ENCODE results near the gene RRAGC. TPM values are rescaled to one million over a fixed set of nuclear protein-coding genes. Genes with fewer than 3 reads are reported as not detected.

RRAGC gene
- total and polyA plus RNA-seq, 2 donors (not counting 3 experiments of a cell fraction or from before 2014, with no cell fraction given) = 24.1 to 40.1 TPM

DNA sequence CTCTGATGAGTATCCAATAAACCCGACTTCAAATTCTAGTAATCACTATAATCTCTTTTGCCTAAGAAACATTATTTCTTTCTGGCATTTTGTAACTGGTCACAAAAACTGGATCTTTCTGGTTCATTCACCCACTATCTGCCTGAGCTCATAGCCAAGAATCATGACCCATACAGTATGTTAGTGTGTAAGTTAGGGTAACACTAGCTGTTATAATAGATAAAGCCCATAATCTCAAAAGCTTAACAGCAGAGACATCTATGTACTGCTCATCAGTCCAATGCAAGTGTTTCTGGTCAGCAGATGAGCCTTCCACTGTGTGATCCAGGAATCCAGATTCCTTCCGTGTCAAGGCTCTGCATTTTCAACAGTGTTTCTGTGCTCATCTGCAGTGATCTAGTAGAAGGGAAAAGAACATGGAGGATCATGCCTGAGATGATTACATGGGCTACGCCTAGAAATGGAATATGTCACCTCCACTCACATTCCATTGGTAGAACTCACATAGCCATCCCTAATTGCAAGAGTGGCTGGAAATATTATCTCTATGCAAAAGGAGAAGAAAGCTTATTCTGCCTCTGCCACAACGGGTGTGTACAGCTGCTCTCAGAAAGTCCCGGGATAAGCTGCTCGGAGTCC, 27.7 kb downstream of the RRAGC start:
- Histone ChIP-seq H3K9me3 (replicated peaks; ENCODE audit: control insufficient read depth, insufficient read depth, low read length) (no peaks in the 10 kb centered on the region), H3K79me2 (ENCODE audit: control insufficient read depth, insufficient read depth, low read length) (no peaks in the 10 kb centered on the region), H2AFZ (ENCODE audit: low read depth, low read length) (no peak overlapping the region), H3K36me3 (ENCODE audit: control insufficient read depth in 2 of 2, extremely low read depth in 1 of 2, insufficient read depth in 2 of 2, low read length in 2 of 2) (no peaks in the 10 kb centered on the region), H3K9ac (replicated peaks; ENCODE audit: extremely low read depth, insufficient read depth, low read length) (no peak overlapping the region), H4K20me1 (replicated peaks; ENCODE audit: control insufficient read depth, extremely low read depth, insufficient read depth, low read length) (no peaks in the 10 kb centered on the region), H3K27me3 (ENCODE audit: control insufficient read depth in 2 of 2, insufficient read depth in 2 of 2, low read length in 2 of 2) (peaks cover 28 to 32% of the 10 kb centered on the region in 2 experiments), H3K4me1 (ENCODE audit: control insufficient read depth, extremely low read depth, insufficient read depth, low read length) (no peaks in the 10 kb centered on the region), H3K4me3 (replicated peaks in 1 of 3; ENCODE audit: insufficient read depth in 1 of 3, low read depth in 1 of 3, low read length in 3 of 3) (no peak overlapping the region), H3K27ac (ENCODE audit: insufficient read depth, low read depth, low read length) (no peak overlapping the region), H3K9me1 (replicated peaks; ENCODE audit: control insufficient read depth, extremely low read depth, insufficient read depth, low read length) (no peaks in the 10 kb centered on the region), H3K4me2 (ENCODE audit: insufficient read depth, low read length) (no peak overlapping the region)
- no TSS peak for BruUV-seq (replicated peaks)
- ChIA-PET CTCF (interaction anchor here (0.8 to 1.6 kb wide), 4 partner anchors 13 to 807 kb away, joined by 3 to 6 read pairs (median 4); no protein-coding TSS in a partner anchor), POLR2A (interaction anchor here (0.6 kb wide), 1 partner anchor 23 kb away, joined by 3 read pairs; no protein-coding TSS in a partner anchor)
- TF ChIP-seq POLR2A (IDR thresholded peaks at IDR 0.05; ENCODE audit: low read depth, low read length) (no peak), JUN (IDR thresholded peaks at IDR 0.05; ENCODE audit: borderline replicate concordance, insufficient read depth, insufficient read length, low read depth) (no peak), GATA2 (IDR thresholded peaks at IDR 0.05; ENCODE audit: insufficient read depth, insufficient read length, low read depth, low read length) (no peak), POLR2AphosphoS5 (IDR thresholded peaks at IDR 0.05; ENCODE audit: insufficient read depth, low read depth, low read length) (no peak), FOS (IDR thresholded peaks at IDR 0.05; ENCODE audit: borderline replicate concordance, insufficient read depth, low read length) (no peak), EZH2 (IDR thresholded peaks at IDR 0.05; ENCODE audit: borderline replicate concordance, low read depth, low read length, severe bottlenecking) (no peak), MYC (IDR thresholded peaks at IDR 0.05; ENCODE audit: low read depth, low read length) (no peak)
- TF ChIP-seq, protein P1, sequence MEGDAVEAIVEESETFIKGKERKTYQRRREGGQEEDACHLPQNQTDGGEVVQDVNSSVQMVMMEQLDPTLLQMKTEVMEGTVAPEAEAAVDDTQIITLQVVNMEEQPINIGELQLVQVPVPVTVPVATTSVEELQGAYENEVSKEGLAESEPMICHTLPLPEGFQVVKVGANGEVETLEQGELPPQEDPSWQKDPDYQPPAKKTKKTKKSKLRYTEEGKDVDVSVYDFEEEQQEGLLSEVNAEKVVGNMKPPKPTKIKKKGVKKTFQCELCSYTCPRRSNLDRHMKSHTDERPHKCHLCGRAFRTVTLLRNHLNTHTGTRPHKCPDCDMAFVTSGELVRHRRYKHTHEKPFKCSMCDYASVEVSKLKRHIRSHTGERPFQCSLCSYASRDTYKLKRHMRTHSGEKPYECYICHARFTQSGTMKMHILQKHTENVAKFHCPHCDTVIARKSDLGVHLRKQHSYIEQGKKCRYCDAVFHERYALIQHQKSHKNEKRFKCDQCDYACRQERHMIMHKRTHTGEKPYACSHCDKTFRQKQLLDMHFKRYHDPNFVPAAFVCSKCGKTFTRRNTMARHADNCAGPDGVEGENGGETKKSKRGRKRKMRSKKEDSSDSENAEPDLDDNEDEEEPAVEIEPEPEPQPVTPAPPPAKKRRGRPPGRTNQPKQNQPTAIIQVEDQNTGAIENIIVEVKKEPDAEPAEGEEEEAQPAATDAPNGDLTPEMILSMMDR (IDR thresholded peaks at IDR 0.05; ENCODE audit: extremely low read depth in 1 of 2, insufficient read depth in 1 of 2, low read depth in 1 of 2, low read length in 2 of 2) = no peak
- TF ChIP-seq, protein P2, sequence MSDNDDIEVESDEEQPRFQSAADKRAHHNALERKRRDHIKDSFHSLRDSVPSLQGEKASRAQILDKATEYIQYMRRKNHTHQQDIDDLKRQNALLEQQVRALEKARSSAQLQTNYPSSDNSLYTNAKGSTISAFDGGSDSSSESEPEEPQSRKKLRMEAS (IDR thresholded peaks at IDR 0.05; ENCODE audit: insufficient read depth, insufficient read length) = no peak
- FAIRE-seq (no peak), DNase-seq (ENCODE audit: low read depth, low spot score) (no peak)
- intact Hi-C loops (cut with micrococcal nuclease) (loop anchor here (10.0 kb wide), 1 partner anchor 717 kb away; no protein-coding TSS in a partner anchor), dilution Hi-C loops (cut with MboI; ENCODE audit: extremely low pct_ligation_motif_present, low sequenced_read_pairs) (no loop called here)

All from endothelial cell of umbilical vein (primary cell).